Gastrocnemius medialis (tissue), 4 donors: Measurements from ENCODE around the gene ABCC8. TPM values are rescaled to one million over a fixed set of nuclear protein-coding genes. Genes with fewer than 3 reads are reported as not detected.
A peak's percentile ranks its signal among the peaks of the same experiment; 100 is the strongest.

Experiments
- ATAC-seq, 2 donors: fragments of 150-250 bp; one replicate each; pipeline ENCODE4 v1.9.1; 2016
- DNase-seq, 2 donors: peaks; one replicate each; pipeline ENCODE4 v3.0.0-alpha.2; 2019
- H3K27ac ChIP-seq, 4 donors: fragments of 200-600 bp; sonication (generic); 1 replicate in 1 of 4; 2 replicates in 3 of 4; pipeline ENCODE4 v1.5.1; 2016 to 2018; ENCODE audit warnings: mild to moderate bottlenecking in 2 of 4, moderate library complexity in 1 of 4
- H3K27me3 ChIP-seq, 3 donors: fragments of 200-600 bp; sonication (generic) in 2 of 3; 1 replicate in 1 of 3; 2 replicates in 2 of 3; pipeline versions ENCODE4 v1.5.1 to v1.6.0; 2016 to 2019; ENCODE audit warnings: mild to moderate bottlenecking in 1 of 3, moderate library complexity in 1 of 3
- H3K36me3 ChIP-seq, 2 donors: fragments of 200-600 bp; sonication (generic) in 1 of 2; one replicate each; pipeline ENCODE4 v1.5.1; 2017 to 2018
- H3K4me1 ChIP-seq, 2 donors: fragments of 200-600 bp; sonication (generic) in 1 of 2; one replicate each; pipeline ENCODE4 v1.5.1; 2016 to 2017; ENCODE audit warnings: mild to moderate bottlenecking in 2 of 2
- H3K4me3 ChIP-seq, 4 donors: fragments of 200-600 bp; sonication (generic) in 3 of 4; 1 replicate in 1 of 4; 2 replicates in 3 of 4; pipeline ENCODE4 v1.5.1; 2016 to 2019; ENCODE audit warnings: mild to moderate bottlenecking in 2 of 4
- H3K9me3 ChIP-seq, 3 donors: fragments of 200-600 bp; sonication (generic) in 2 of 3; 1 replicate in 1 of 3; 2 replicates in 2 of 3; pipeline ENCODE4 v1.5.1; 2016 to 2019
- CTCF ChIP-seq, 5 experiments: fragments of 450-650 bp in 3 of 5; fragments of 200-600 bp in 2 of 5; sonication (generic) in 2 of 5; IDR thresholded peaks in 4 of 5; conservative IDR thresholded peaks in 1 of 5; 1 replicate in 4 of 5; 2 replicates in 1 of 5; pipeline ENCODE4 v1.5.1; 2016 to 2019; ENCODE audit warnings: antibody characterized with exemption in 5 of 5, mild to moderate bottlenecking in 3 of 5, moderate library complexity in 3 of 5
- POLR2A ChIP-seq, 2 donors: fragments of 450-650 bp; IDR thresholded peaks; one replicate each; pipeline ENCODE4 v1.6.1; 2017; ENCODE audit warnings: antibody characterized with exemption in 2 of 2, mild to moderate bottlenecking in 2 of 2, moderate library complexity in 2 of 2
- in situ Hi-C, 4 donors: fragments of 200-750 bp; cut with MboI; loops; one replicate each; pipeline versions ENCODE4 v1.15.0 to v1.8.0; 2017; ENCODE audit warnings: low sequenced_read_pairs in 4 of 4
- intact Hi-C: fragments of 100-400 bp; cut with DNase I; formaldehyde crosslinking; loops from one replicate; pipeline ENCODE4 v1.15.1; 2023; ENCODE audit warnings: low total_unique reads
- total RNA-seq, 4 donors: library from RNA; depleted of rRNA; stranded (reverse); fragments of >200 nt; gene quantifications; one replicate each; pipeline versions ENCODE4 v1.1.0 to v1.2.3, GENCODE V29; 2016

Gene ABCC8
- total RNA-seq, 4 donors from 2014 or later = 0.33 to 4.0 (median 1.1) TPM

GRCh38 chr11:17382046-17382728 lies 94.5 kb downstream of the ABCC8 start:
- Histone ChIP-seq H3K27me3 (no peaks in the 10 kb centered on the region), H3K9me3 (no peaks in the 10 kb centered on the region), H3K4me3 (no peak overlapping the region), H3K36me3 (peaks cover 0 to 9% of the 10 kb centered on the region in 2 donors), H3K4me1 (peaks cover 34 to 53% of the 10 kb centered on the region in 2 donors), H3K27ac (peak overlapping the region; percentile 39 to 98 (median 94))
- in situ Hi-C loops = loop anchor here (5.0 to 25.0 kb wide), 5 partner anchors 93 to 330 kb away; partner anchors contain the start of genes ABCC8 (in 1 of the 4) and MYOD1 (in 1 of the 4)
- ATAC-seq (no peak), DNase-seq (peak in 1 of 2 donors; percentile 9)
- intact Hi-C loops = loop anchor here (10.0 kb wide), 1 partner anchor 303 kb away; no protein-coding TSS in a partner anchor
- TF ChIP-seq CTCF (IDR thresholded peaks at IDR 0.05 in 4 of 5, conservative IDR thresholded peaks at IDR 0.05 in 1 of 5) (no peak), POLR2A (IDR thresholded peaks at IDR 0.05) (no peak)

- in situ Hi-C loops = loop anchor here (5.0 to 25.0 kb wide), 5 partner anchors 94 to 331 kb away; partner anchors contain the start of genes ABCC8 (in 1 of the 4) and MYOD1 (in 1 of the 4)
- DNase-seq (no peak), ATAC-seq (no peak)
- no peak overlapping the region for H3K4me3 ChIP-seq
- intact Hi-C loops = loop anchor here (10.0 kb wide), 1 partner anchor 304 kb away; no protein-coding TSS in a partner anchor
- peaks cover 29 to 47% of the 10 kb centered on the region in 2 donors for H3K4me1 ChIP-seq
- TF ChIP-seq POLR2A (IDR thresholded peaks at IDR 0.05) (no peak), CTCF (IDR thresholded peaks at IDR 0.05 in 4 of 5, conservative IDR thresholded peaks at IDR 0.05 in 1 of 5) (no peak)
- peak overlapping the region in 3 of 4 donors; percentile 19 to 90 (median 35) for H3K27ac ChIP-seq
- no peaks in the 10 kb centered on the region for H3K9me3 ChIP-seq
- peaks cover 0 to 4% of the 10 kb centered on the region in 2 donors for H3K36me3 ChIP-seq
- no peaks in the 10 kb centered on the region for H3K27me3 ChIP-seq
Measured at GRCh38 chr11:17381156-17381555, 95.5 kb downstream of the ABCC8 start.

GRCh38 chr11:17379383-17380180 lies 97.1 kb downstream of the ABCC8 start:
- DNase-seq (no peak), ATAC-seq (no peak)
- H3K27ac ChIP-seq = peak overlapping the region in 1 of 4 donors; percentile 19
- TF ChIP-seq POLR2A (IDR thresholded peaks at IDR 0.05) (no peak), CTCF (IDR thresholded peaks at IDR 0.05 in 4 of 5, conservative IDR thresholded peaks at IDR 0.05 in 1 of 5) (no peak)
- H3K4me1 ChIP-seq = peaks cover 26 to 57% of the 10 kb centered on the region in 2 donors
- intact Hi-C loops (loop anchor here (10.0 kb wide), 1 partner anchor 305 kb away; no protein-coding TSS in a partner anchor), in situ Hi-C loops (loop anchor here (5.0 to 25.0 kb wide), 5 partner anchors 95 to 333 kb away; partner anchors contain the start of genes ABCC8 (in 1 of the 4) and MYOD1 (in 1 of the 4))
- no peaks in the 10 kb centered on the region for H3K9me3 ChIP-seq
- no peak overlapping the region for H3K4me3 ChIP-seq
- H3K27me3 ChIP-seq = no peaks in the 10 kb centered on the region
- H3K36me3 ChIP-seq = peaks cover 0 to 4% of the 10 kb centered on the region in 2 donors

GRCh38 chr11:17378655-17379054 lies 98.0 kb downstream of the ABCC8 start:
- in situ Hi-C loops (loop anchor here in 2 of 4 donors (25.0 kb wide), 2 partner anchors 309 to 334 kb away; partner anchors contain the start of gene MYOD1 (in 1 of the 2)), intact Hi-C loops (no loop called here)
- Histone ChIP-seq H3K4me3 (no peak overlapping the region), H3K4me1 (peaks cover 23 to 54% of the 10 kb centered on the region in 2 donors), H3K9me3 (no peaks in the 10 kb centered on the region), H3K27me3 (no peaks in the 10 kb centered on the region), H3K36me3 (peaks cover 0 to 4% of the 10 kb centered on the region in 2 donors), H3K27ac (no peak overlapping the region)
- DNase-seq (no peak), ATAC-seq (no peak)
- TF ChIP-seq POLR2A (IDR thresholded peaks at IDR 0.05) (no peak), CTCF (IDR thresholded peaks at IDR 0.05 in 4 of 5, conservative IDR thresholded peaks at IDR 0.05 in 1 of 5) (no peak)
